NB4 (cell line): ENCODE measurements around the gene CCDC138.

Source experiments
- DNase-seq: peaks from one replicate; pipeline ENCODE4 v3.0.0; 2010; ENCODE audit warnings: low read depth
- H3K4me3 ChIP-seq: one replicate; pipeline ENCODE4 v1.5.1; 2011; ENCODE audit warnings: mild to moderate bottlenecking, low read depth, low read length, moderate library complexity
- MYC ChIP-seq: IDR thresholded peaks from 2 replicates; pipeline ENCODE4 v1.6.1; 2011; ENCODE audit warnings: low read depth, low read length
- POLR2A ChIP-seq: IDR thresholded peaks from 2 replicates; pipeline ENCODE4 v1.6.1; 2011; ENCODE audit warnings: mild to moderate bottlenecking; ENCODE audit not compliant: insufficient read length; ENCODE audit errors: extremely low read depth
- TF ChIP-seq, protein P1 (sequence below): IDR thresholded peaks from one replicate; pipeline ENCODE4 v1.5.1; 2012; ENCODE audit warnings: low read depth, low read length
- TF ChIP-seq, protein P2 (sequence below): IDR thresholded peaks from 2 replicates; pipeline ENCODE4 v1.6.1; 2011; ENCODE audit warnings: low read depth, low read length

CCDC138 gene

DNA sequence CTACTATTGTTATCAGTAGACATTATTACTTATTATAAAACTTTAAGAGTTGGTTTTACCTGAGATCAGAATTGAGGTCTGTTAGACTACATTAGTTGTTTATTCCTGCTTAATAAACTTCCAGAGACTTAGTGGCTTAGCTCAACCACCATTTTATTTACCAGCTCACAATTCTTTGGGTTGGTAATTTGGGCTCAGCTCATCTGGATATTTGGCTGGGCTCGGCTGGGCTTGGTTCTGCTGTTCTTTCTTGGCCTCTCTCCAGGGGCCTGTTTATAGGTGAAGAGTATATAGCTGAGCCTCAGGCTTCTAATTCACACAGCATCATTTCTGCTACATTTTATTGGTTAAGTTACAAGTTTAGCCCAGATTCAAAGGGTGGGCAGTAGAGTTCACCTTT, 67.9 kb downstream of the CCDC138 start:
- TF ChIP-seq, protein P1, sequence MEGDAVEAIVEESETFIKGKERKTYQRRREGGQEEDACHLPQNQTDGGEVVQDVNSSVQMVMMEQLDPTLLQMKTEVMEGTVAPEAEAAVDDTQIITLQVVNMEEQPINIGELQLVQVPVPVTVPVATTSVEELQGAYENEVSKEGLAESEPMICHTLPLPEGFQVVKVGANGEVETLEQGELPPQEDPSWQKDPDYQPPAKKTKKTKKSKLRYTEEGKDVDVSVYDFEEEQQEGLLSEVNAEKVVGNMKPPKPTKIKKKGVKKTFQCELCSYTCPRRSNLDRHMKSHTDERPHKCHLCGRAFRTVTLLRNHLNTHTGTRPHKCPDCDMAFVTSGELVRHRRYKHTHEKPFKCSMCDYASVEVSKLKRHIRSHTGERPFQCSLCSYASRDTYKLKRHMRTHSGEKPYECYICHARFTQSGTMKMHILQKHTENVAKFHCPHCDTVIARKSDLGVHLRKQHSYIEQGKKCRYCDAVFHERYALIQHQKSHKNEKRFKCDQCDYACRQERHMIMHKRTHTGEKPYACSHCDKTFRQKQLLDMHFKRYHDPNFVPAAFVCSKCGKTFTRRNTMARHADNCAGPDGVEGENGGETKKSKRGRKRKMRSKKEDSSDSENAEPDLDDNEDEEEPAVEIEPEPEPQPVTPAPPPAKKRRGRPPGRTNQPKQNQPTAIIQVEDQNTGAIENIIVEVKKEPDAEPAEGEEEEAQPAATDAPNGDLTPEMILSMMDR, result no peak
- no peak for TF ChIP-seq MYC
- TF ChIP-seq POLR2A, result no peak
- TF ChIP-seq, protein P2, sequence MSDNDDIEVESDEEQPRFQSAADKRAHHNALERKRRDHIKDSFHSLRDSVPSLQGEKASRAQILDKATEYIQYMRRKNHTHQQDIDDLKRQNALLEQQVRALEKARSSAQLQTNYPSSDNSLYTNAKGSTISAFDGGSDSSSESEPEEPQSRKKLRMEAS, result no peak
- DNase-seq, result no peak

DNA sequence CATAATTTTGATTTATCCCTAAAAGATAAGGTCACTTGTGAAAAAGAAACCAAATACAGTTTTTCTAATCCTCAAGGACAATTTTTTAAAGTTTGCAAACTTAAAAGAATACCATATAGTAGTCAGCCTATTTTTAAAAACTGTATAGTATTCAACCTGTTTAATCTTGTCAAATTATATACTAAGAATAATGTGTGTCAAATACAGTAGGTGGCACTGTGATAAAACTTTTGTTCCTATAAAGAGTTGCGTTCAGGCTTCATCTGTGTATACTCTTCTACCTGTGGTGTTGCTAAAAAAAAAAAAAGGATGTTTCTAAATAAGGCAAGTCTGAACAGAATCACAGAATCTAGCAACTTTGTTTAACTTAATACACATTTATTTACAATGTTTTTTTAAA, 68.6 kb downstream of the CCDC138 start:
- H3K4me3 ChIP-seq, result no peak overlapping the region
- DNase-seq, result peak; percentile 38
- TF ChIP-seq, protein P2, result no peak
- TF ChIP-seq, protein P1, result no peak

More for the DNA sequence above, 67.9 kb downstream of the CCDC138 start:
- H3K4me3 ChIP-seq, result no peak overlapping the region

DNA sequence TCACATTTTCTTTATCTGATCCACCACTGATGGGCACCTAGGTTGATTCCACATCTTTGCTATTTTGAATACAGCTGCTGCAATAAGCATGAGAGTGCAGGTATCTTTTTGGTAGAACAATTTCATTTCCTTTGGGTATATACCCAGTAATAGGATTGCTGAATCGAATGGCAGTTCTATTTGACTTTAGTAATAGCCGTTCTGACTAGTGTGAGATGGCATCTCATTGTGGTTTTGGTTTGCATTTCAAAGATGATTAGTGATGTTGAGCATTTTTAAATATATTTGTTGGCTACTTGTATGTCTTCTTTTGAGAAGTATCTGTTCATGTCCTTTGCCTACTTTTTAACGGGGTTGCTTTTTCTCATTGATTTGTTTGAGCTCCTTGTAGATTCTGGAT, 72.3 kb downstream of the CCDC138 start:
- no peak overlapping the region for H3K4me3 ChIP-seq
- TF ChIP-seq POLR2A (no peak), MYC (no peak)
- TF ChIP-seq, protein P2, result no peak
- TF ChIP-seq, protein P1, result no peak
- no peak for DNase-seq

DNA sequence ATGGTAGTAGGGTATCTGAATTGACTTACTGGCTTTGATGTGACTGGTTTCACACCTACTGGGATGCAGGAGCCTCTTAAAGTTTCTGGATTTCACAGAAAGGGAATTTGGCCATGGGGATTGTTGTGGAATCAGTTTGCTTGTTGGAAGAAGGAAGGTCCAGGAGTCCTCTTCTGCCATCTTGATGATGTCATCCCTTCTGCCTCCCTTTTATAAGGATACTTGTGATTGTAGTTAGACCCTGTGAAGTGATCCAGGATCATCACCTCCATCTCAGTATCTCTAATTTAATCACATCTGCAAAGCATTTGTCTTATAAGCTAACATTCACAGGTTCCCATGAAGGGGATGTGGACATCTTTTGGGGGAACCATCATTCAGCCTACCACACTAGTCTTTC, 79.5 kb downstream of the CCDC138 start:
- TF ChIP-seq, protein P1, result no peak
- no peak for TF ChIP-seq POLR2A
- no peak for TF ChIP-seq MYC
- TF ChIP-seq, protein P2, result no peak
- no peak overlapping the region for H3K4me3 ChIP-seq
- no peak for DNase-seq

DNA sequence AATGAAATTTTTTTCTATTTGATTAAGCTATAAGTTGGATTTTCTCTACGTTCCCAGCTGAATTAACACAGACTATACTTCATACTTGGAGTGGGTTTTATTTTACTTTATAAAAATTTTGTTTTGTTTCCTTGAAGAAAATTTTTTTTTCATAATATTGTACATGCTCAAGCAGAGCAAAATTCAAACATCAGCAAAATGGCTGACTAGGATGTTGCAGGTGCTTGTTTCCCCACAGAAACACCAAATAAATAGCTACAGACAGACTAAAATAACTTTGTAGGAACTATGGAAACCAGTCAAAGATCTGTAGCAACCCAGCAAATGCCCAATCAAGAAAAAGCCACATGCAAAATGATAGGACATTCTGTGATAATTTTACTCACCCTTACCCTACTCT, 82.3 kb downstream of the CCDC138 start:
- TF ChIP-seq, protein P1, result no peak
- TF ChIP-seq, protein P2, result no peak
- TF ChIP-seq MYC, result no peak
- no peak for TF ChIP-seq POLR2A
- H3K4me3 ChIP-seq, result no peak overlapping the region
- no peak for DNase-seq

DNA sequence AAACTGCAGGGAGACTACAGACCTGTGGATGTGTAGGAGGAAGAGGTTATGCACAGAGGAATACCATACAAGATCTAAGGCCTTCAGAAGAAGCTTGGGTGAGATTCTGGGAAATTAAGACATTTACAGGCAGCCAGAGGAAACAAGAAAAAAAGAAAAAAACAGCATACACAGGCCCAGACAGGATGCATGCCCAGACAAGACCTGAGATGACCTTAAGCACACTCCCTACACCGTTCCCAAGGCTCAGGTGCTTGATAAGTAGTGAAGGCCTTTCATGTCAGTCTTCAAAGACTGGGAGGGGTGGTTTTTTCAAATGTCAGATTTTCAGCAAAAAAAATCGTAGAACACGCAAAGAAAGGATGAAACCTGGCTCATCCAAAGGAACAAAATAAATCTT, 83.0 kb downstream of the CCDC138 start:
- no peak for DNase-seq
- H3K4me3 ChIP-seq, result no peak overlapping the region
- TF ChIP-seq MYC (no peak), POLR2A (no peak)
- TF ChIP-seq, protein P1, result no peak
- TF ChIP-seq, protein P2, result no peak
